Measurements from ENCODE around the gene IFNLR1. TPM values are rescaled to one million over a fixed set of nuclear protein-coding genes. Genes with fewer than 3 reads are reported as not detected.

IFNLR1 gene
- total RNA-seq, 1 experiment from 2014 or later = 6.1 TPM

GRCh38 chr1:24177161-24177560 lies 9.9 kb downstream of the IFNLR1 start:
- intact Hi-C loops (cut with micrococcal nuclease; ENCODE audit: unreplicated experiment) = no loop called here
- Histone ChIP-seq H3K9me3 (no peaks in the 10 kb centered on the region), H3K4me3 (ENCODE audit: low read depth, low read length) (no peak overlapping the region), H3K4me1 (peaks cover 10% of the 10 kb centered on the region), H3K36me3 (ENCODE audit: control insufficient read depth, insufficient read depth, low read length) (no peaks in the 10 kb centered on the region; the same call in 1 of the 2 replicates), H3K27me3 (replicated peaks; ENCODE audit: control insufficient read depth, insufficient read depth, low read length) (no peaks in the 10 kb centered on the region)
- H3K27me3 Mint-ChIP-seq (ENCODE audit: insufficient read depth, unreplicated experiment) = no peaks in the 10 kb centered on the region
- DNase-seq = no peak
- TF ChIP-seq CTCF (IDR thresholded peaks at IDR 0.05; ENCODE audit: insufficient read depth in 1 of 2, low read depth in 1 of 2, low read length in 1 of 2, severe bottlenecking in 1 of 2, unreplicated experiment in 1 of 2) = no peak
- no peaks in the 10 kb centered on the region for H3K9me3 Mint-ChIP-seq (ENCODE audit: unreplicated experiment)
- ChIA-PET POLR2A (no interaction called here), CTCF (interaction anchor here (1.7 kb wide), 1 partner anchor 27 kb away, joined by 3 read pairs; no protein-coding TSS in a partner anchor)
- H3K27ac Mint-ChIP-seq (ENCODE audit: unreplicated experiment) = no peak overlapping the region
- peaks cover 10% of the 10 kb centered on the region for H3K36me3 Mint-ChIP-seq (ENCODE audit: insufficient read depth, unreplicated experiment)
- no TSS peak for BruUV-seq (replicated peaks)
- peaks cover 15% of the 10 kb centered on the region for H3K4me1 Mint-ChIP-seq (ENCODE audit: low read depth, unreplicated experiment)
- H3K4me3 Mint-ChIP-seq (ENCODE audit: unreplicated experiment) = no peak overlapping the region

GRCh38 chr1:24175033-24175755 lies 11.9 kb downstream of the IFNLR1 start:
- Mint-ChIP-seq H3K4me3 (ENCODE audit: unreplicated experiment) (no peak overlapping the region), H3K4me1 (ENCODE audit: low read depth, unreplicated experiment) (peaks cover 15% of the 10 kb centered on the region), H3K27ac (ENCODE audit: unreplicated experiment) (peak overlapping the region; percentile 63), H3K9me3 (ENCODE audit: unreplicated experiment) (no peaks in the 10 kb centered on the region), H3K27me3 (ENCODE audit: insufficient read depth, unreplicated experiment) (no peaks in the 10 kb centered on the region), H3K36me3 (ENCODE audit: insufficient read depth, unreplicated experiment) (peaks cover 5% of the 10 kb centered on the region)
- no TSS peak for BruUV-seq (replicated peaks)
- DNase-seq = no peak
- ChIA-PET CTCF (interaction anchor here (0.6 to 0.8 kb wide), 2 partner anchors 25 to 71 kb away, joined by 3 to 4 read pairs; no protein-coding TSS in a partner anchor), POLR2A (interaction anchor here (0.7 to 0.8 kb wide), 2 partner anchors 10 to 24 kb away, joined by 3 to 7 read pairs; no protein-coding TSS in a partner anchor)
- H3K4me1 ChIP-seq = peaks cover 10% of the 10 kb centered on the region
- no peak for TF ChIP-seq CTCF (IDR thresholded peaks at IDR 0.05; ENCODE audit: insufficient read depth in 1 of 2, low read depth in 1 of 2, low read length in 1 of 2, severe bottlenecking in 1 of 2, unreplicated experiment in 1 of 2)
- no peaks in the 10 kb centered on the region for H3K9me3 ChIP-seq
- H3K4me3 ChIP-seq (ENCODE audit: low read depth, low read length) = no peak overlapping the region
- intact Hi-C loops (cut with micrococcal nuclease; ENCODE audit: unreplicated experiment) = no loop called here
- no peaks in the 10 kb centered on the region; the same call in 1 of the 2 replicates for H3K36me3 ChIP-seq (ENCODE audit: control insufficient read depth, insufficient read depth, low read length)
- H3K27me3 ChIP-seq (replicated peaks; ENCODE audit: control insufficient read depth, insufficient read depth, low read length) = no peaks in the 10 kb centered on the region

GRCh38 chr1:24173638-24174575 lies 13.2 kb downstream of the IFNLR1 start:
- CTCF ChIA-PET = no interaction called here
- intact Hi-C loops (cut with micrococcal nuclease; ENCODE audit: unreplicated experiment) = no loop called here

More at GRCh38 chr1:24173638-24174575, 13.2 kb downstream of the IFNLR1 start:
- Mint-ChIP-seq H3K4me3 (ENCODE audit: unreplicated experiment) (no peak overlapping the region), H3K9me3 (ENCODE audit: unreplicated experiment) (no peaks in the 10 kb centered on the region), H3K36me3 (ENCODE audit: insufficient read depth, unreplicated experiment) (no peaks in the 10 kb centered on the region), H3K27me3 (ENCODE audit: insufficient read depth, unreplicated experiment) (no peaks in the 10 kb centered on the region), H3K4me1 (ENCODE audit: low read depth, unreplicated experiment) (peaks cover 15% of the 10 kb centered on the region), H3K27ac (ENCODE audit: unreplicated experiment) (no peak overlapping the region)
- Histone ChIP-seq H3K9me3 (no peaks in the 10 kb centered on the region), H3K36me3 (ENCODE audit: control insufficient read depth, insufficient read depth, low read length) (no peaks in the 10 kb centered on the region), H3K4me1 (peaks cover 10% of the 10 kb centered on the region), H3K27me3 (replicated peaks; ENCODE audit: control insufficient read depth, insufficient read depth, low read length) (no peaks in the 10 kb centered on the region), H3K4me3 (ENCODE audit: low read depth, low read length) (no peak overlapping the region)
- BruUV-seq (replicated peaks) = no TSS peak
- no peak for TF ChIP-seq CTCF (IDR thresholded peaks at IDR 0.05; ENCODE audit: insufficient read depth in 1 of 2, low read depth in 1 of 2, low read length in 1 of 2, severe bottlenecking in 1 of 2, unreplicated experiment in 1 of 2)
- POLR2A ChIA-PET = no interaction called here
- DNase-seq = no peak

Measured in Caco-2 (cell line).